SK-N-SH treated with all-trans-retinoic acid at 6 μM for 48 hours (cell line): ENCODE data around the gene ORM1.

Experiments
- ATAC-seq: fragments of 200-7000 bp; cut with Tn5 transposase; 3 replicates; pipeline ENCODE4 v1.9.1; 2020; ENCODE audit warnings: mild to moderate bottlenecking, moderate library complexity
- ARNTL ChIP-seq: fragments of 450-650 bp; formaldehyde crosslinking; IDR thresholded peaks from 2 replicates; pipeline ENCODE4 v1.5.0; 2020; ENCODE audit warnings: low read depth, mild to moderate bottlenecking, moderate library complexity, borderline replicate concordance
- BACH2 ChIP-seq: fragments of 250-450 bp; sonication (Bioruptor Pico); IDR thresholded peaks from 2 replicates; pipeline ENCODE4 v1.9.0; 2021; ENCODE audit warnings: mild to moderate bottlenecking, borderline replicate concordance
- GLIS3 ChIP-seq: fragments of 250-450 bp; sonication (Bioruptor Pico); IDR thresholded peaks from 2 replicates; pipeline ENCODE4 v1.5.0; 2020; ENCODE audit warnings: mild to moderate bottlenecking, moderate library complexity
- PPARA ChIP-seq: fragments of 250-450 bp; sonication (Bioruptor Pico); IDR thresholded peaks from 2 replicates; pipeline ENCODE4 v1.5.0; 2020; ENCODE audit warnings: mild to moderate bottlenecking, borderline replicate concordance
- TCF4 ChIP-seq: fragments of 250-450 bp; sonication (Bioruptor Pico); IDR thresholded peaks from 2 replicates; pipeline ENCODE4 v1.8.0; 2021; ENCODE audit warnings: mild to moderate bottlenecking, moderate library complexity, borderline replicate concordance
- ZC3H10 ChIP-seq: fragments of 250-450 bp; sonication (Bioruptor Pico); IDR thresholded peaks from 2 replicates; pipeline ENCODE4 v1.5.1; 2021; ENCODE audit warnings: mild to moderate bottlenecking, moderate library complexity
- ZFP3 ChIP-seq: fragments of 250-450 bp; sonication (Bioruptor Pico); IDR thresholded peaks from 2 replicates; pipeline ENCODE4 v1.5.0; 2020; ENCODE audit warnings: mild to moderate bottlenecking, moderate library complexity
- ZFP30 ChIP-seq: fragments of 450-650 bp; formaldehyde crosslinking; IDR thresholded peaks from 2 replicates; pipeline ENCODE4 v1.5.0; 2022; ENCODE audit warnings: mild to moderate bottlenecking, moderate library complexity
- ZNF565 ChIP-seq: fragments of 450-650 bp; formaldehyde crosslinking; conservative IDR thresholded peaks from 2 replicates; pipeline ENCODE4 v1.5.0; 2020; ENCODE audit warnings: low read depth, mild to moderate bottlenecking, moderate library complexity
- ZNF8 ChIP-seq: fragments of 450-650 bp; formaldehyde crosslinking; IDR thresholded peaks from 2 replicates; pipeline ENCODE4 v1.5.0; 2020; ENCODE audit warnings: mild to moderate bottlenecking, moderate library complexity
- TF ChIP-seq, protein P1 (sequence below): fragments of 250-450 bp; sonication (Bioruptor Pico); IDR thresholded peaks from 2 replicates; pipeline ENCODE4 v1.8.0; 2020; ENCODE audit warnings: mild to moderate bottlenecking, moderate library complexity, borderline replicate concordance
- TF ChIP-seq, protein P2 (sequence below): fragments of 250-450 bp; sonication (Bioruptor Pico); IDR thresholded peaks from 2 replicates; pipeline ENCODE4 v1.5.1; 2021; ENCODE audit warnings: mild to moderate bottlenecking, moderate library complexity
- TF ChIP-seq, protein P3 (sequence below): fragments of 250-450 bp; sonication (Bioruptor Pico); IDR thresholded peaks from 2 replicates; pipeline ENCODE4 v1.5.1; 2020; ENCODE audit warnings: low read depth, mild to moderate bottlenecking, moderate library complexity
- TF ChIP-seq, protein P4 (sequence below): fragments of 250-450 bp; sonication (Bioruptor Pico); IDR thresholded peaks from 2 replicates; pipeline ENCODE4 v1.8.0; 2021; ENCODE audit warnings: low read depth, mild to moderate bottlenecking, moderate library complexity, borderline replicate concordance

The ORM1 gene

DNA sequence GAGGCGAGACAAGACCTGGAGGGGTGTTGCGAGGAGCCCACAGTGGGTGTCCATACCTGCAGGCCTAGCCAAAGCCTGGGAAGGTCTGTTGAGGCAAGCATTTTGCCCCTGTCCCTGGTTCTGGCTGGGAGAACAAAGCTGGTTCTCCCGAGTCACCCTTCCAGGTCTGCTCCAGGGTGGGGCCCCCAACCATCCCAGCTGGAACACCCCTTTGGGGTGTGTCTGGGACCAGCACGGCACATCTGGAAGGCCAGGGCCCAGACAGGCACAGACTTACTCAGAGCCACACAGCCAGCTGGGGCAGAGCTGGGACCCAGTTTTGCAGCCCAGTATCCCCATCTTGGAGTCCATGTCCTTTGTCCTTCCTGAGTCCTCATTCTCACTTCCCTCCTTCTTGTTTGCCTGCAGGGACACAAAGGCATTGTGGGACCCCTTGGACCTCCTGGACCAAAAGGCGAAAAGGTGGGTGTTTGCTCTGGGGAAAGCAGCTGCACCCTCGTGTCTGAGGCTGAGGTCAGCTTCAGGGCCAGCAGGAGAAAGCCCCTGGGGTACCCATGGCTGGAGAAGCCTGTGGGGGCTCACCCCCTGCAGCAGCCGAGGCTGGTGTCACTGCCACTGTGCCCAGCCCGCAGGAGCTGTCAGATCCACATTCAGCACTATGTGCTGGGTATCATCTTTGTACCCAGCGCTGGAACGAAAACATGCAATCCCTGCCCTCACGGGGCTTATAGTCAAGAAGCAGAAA is 38.4 kb upstream of the ORM1 start:
- TF ChIP-seq ARNTL (no peak), GLIS3 (no peak), ZNF565 (no peak)
- TF ChIP-seq, protein P1, sequence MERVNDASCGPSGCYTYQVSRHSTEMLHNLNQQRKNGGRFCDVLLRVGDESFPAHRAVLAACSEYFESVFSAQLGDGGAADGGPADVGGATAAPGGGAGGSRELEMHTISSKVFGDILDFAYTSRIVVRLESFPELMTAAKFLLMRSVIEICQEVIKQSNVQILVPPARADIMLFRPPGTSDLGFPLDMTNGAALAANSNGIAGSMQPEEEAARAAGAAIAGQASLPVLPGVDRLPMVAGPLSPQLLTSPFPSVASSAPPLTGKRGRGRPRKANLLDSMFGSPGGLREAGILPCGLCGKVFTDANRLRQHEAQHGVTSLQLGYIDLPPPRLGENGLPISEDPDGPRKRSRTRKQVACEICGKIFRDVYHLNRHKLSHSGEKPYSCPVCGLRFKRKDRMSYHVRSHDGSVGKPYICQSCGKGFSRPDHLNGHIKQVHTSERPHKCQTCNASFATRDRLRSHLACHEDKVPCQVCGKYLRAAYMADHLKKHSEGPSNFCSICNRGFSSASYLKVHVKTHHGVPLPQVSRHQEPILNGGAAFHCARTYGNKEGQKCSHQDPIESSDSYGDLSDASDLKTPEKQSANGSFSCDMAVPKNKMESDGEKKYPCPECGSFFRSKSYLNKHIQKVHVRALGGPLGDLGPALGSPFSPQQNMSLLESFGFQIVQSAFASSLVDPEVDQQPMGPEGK (CRISPR knock-in tag) = no peak
- no peak for ATAC-seq

DNA sequence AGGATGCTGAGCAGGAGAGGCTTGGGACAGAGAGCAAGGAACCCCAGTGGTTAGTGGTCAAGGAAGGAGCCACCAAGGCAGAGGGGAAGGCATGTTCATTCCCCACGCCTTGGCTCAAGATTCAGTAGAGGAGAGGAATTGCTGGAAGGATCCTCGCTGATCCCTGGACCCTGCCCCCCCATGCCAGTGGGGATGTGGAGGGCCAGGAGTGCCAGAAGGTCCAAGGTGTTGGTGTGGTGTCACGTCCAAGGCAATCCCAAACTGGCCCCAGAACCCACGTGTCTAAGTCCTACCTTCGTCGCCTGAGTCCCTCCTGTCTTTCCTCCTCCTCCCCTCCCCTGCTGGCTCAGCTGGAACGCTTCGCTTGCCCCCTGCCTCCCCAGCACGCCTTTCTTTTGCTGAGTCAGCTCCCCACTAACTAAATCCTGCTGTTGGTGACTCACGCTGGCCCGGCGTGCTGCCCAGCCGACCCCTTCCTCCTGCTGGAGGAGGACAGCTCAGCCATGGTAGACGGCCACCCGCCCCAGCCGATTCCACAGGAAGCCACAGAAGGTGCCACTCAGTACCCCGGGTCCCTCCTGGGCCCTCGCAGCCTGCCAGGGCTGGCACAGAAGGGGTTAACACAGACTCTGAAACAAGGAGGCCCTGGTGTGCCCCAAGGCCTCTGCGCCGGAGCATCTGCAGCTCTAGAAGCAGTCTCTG is 37.6 kb upstream of the ORM1 start:
- no peak for TF ChIP-seq ZFP30
- TF ChIP-seq GLIS3 = no peak
- TF ChIP-seq ZNF565 = no peak
- TF ChIP-seq, protein P2, sequence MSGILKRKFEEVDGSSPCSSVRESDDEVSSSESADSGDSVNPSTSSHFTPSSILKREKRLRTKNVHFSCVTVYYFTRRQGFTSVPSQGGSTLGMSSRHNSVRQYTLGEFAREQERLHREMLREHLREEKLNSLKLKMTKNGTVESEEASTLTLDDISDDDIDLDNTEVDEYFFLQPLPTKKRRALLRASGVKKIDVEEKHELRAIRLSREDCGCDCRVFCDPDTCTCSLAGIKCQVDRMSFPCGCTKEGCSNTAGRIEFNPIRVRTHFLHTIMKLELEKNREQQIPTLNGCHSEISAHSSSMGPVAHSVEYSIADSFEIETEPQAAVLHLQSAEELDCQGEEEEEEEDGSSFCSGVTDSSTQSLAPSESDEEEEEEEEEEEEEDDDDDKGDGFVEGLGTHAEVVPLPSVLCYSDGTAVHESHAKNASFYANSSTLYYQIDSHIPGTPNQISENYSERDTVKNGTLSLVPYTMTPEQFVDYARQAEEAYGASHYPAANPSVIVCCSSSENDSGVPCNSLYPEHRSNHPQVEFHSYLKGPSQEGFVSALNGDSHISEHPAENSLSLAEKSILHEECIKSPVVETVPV (CRISPR knock-in tag) = no peak
- TF ChIP-seq BACH2 (CRISPR knock-in tag) = peak; percentile 53; the same call in 1 of the 2 replicates
- TF ChIP-seq ZNF8 (CRISPR knock-in tag) = no peak
- no peak for TF ChIP-seq ZC3H10
- TF ChIP-seq, protein P3, sequence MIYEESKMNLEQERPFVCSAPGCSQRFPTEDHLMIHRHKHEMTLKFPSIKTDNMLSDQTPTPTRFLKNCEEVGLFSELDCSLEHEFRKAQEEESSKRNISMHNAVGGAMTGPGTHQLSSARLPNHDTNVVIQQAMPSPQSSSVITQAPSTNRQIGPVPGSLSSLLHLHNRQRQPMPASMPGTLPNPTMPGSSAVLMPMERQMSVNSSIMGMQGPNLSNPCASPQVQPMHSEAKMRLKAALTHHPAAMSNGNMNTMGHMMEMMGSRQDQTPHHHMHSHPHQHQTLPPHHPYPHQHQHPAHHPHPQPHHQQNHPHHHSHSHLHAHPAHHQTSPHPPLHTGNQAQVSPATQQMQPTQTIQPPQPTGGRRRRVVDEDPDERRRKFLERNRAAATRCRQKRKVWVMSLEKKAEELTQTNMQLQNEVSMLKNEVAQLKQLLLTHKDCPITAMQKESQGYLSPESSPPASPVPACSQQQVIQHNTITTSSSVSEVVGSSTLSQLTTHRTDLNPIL (CRISPR knock-in tag) = no peak
- no peak for TF ChIP-seq PPARA (CRISPR knock-in tag)
- TF ChIP-seq, protein P1 (CRISPR knock-in tag) = peak; percentile 92; the same call in 1 of the 2 replicates
- TF ChIP-seq, all 23 proteins: peak for 2

DNA sequence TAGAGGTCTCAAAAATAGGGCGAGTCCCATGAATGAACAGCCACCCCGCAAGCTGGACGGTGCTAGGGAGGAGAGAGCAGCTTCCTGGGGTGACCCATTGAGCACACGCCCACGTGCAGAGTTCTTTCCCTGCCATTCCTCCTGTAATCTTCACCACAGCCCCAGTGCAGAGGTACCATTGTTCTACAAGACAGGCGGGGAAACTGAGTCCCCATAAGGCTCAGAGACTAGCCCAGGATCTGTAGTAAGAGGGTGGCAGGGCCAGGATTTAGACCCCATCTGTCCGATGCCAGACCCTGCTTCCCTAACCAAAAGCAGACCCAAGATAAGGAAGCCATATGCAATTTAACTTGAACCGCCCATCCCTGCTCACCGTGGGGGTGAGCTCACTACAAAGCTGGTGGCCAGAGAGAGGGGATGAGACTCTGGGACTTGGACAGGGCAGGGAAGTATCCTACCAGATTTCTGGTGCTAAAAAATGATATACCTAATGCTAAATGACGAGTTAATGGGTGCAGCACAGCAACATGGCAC is 36.7 kb upstream of the ORM1 start:
- ATAC-seq = no peak
- no peak for TF ChIP-seq ZNF8 (CRISPR knock-in tag)
- TF ChIP-seq ZFP3 (CRISPR knock-in tag) = no peak
- no peak for TF ChIP-seq ZC3H10
- TF ChIP-seq, protein P3 (CRISPR knock-in tag) = no peak
- TF ChIP-seq, protein P4, sequence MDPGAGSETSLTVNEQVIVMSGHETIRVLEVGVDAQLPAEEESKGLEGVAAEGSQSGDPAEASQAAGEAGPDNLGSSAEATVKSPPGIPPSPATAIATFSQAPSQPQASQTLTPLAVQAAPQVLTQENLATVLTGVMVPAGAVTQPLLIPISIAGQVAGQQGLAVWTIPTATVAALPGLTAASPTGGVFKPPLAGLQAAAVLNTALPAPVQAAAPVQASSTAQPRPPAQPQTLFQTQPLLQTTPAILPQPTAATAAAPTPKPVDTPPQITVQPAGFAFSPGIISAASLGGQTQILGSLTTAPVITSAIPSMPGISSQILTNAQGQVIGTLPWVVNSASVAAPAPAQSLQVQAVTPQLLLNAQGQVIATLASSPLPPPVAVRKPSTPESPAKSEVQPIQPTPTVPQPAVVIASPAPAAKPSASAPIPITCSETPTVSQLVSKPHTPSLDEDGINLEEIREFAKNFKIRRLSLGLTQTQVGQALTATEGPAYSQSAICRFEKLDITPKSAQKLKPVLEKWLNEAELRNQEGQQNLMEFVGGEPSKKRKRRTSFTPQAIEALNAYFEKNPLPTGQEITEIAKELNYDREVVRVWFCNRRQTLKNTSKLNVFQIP (CRISPR knock-in tag) = no peak
- peak; percentile 24; the same call in 1 of the 2 replicates for TF ChIP-seq TCF4

More for the DNA sequence above, 37.6 kb upstream of the ORM1 start:
- ATAC-seq = peak; percentile 76
